Stimulated activated CD8-positive, alpha-beta memory T cell treated with anti-CD3 and anti-CD28 coated beads, Interleukin-12 subunit alpha, Interleukin-12 subunit beta, amount 100 ng/mL, for 24 hours (primary cell): ENCODE data around the gene MED31.
"Not testable (repeated sequence)": the region's sequence is repeated elsewhere in the genome, so short reads cannot be mapped to it uniquely, and the experiment has no call there.

Source experiments
- DNase-seq: peaks from one replicate; pipeline ENCODE4 v3.0.0-alpha.2; 2020; ENCODE audit errors: extremely low read depth

The MED31 gene

GRCh38 chr17:6651354-6651918 is at the start of gene MED31, which contains the start of gene C17orf100:
Gene MED31 (minus strand): TSS chr17:6651605. CDS start chr17:6651528, 77 bp downstream.
Gene C17orf100 (plus strand): TSS chr17:6651762. CDS start chr17:6651914, 152 bp downstream.
- DNase-seq: peak; percentile 87

- DNase-seq: no peak
Measured at GRCh38 chr17:6700948-6701307, 49.5 kb upstream of the MED31 start.

GRCh38 chr17:6699997-6700947 is 48.9 kb upstream of the MED31 start:
- no peak for DNase-seq

- no peak for DNase-seq
Measured at GRCh38 chr17:6698004-6698403, 46.6 kb upstream of the MED31 start.

GRCh38 chr17:6696906-6697305 is 45.5 kb upstream of the MED31 start:
- DNase-seq: no peak

- DNase-seq: no peak
Measured at GRCh38 chr17:6695565-6695964, 44.2 kb upstream of the MED31 start.

- no peak for DNase-seq
Measured at GRCh38 chr17:6695051-6695450, 43.6 kb upstream of the MED31 start.

- DNase-seq: not testable (repeated sequence)
Measured at GRCh38 chr17:6691958-6692357, 40.6 kb upstream of the MED31 start.

GRCh38 chr17:6691546-6691945 is 40.1 kb upstream of the MED31 start:
- no peak for DNase-seq

GRCh38 chr17:6690641-6691040 is 39.2 kb upstream of the MED31 start:
- DNase-seq: no peak

GRCh38 chr17:6688944-6689343 is 37.5 kb upstream of the MED31 start:
- DNase-seq: no peak

GRCh38 chr17:6686026-6686425 is 34.6 kb upstream of the MED31 start:
- no peak for DNase-seq

GRCh38 chr17:6684881-6685767 is 33.7 kb upstream of the MED31 start:
- DNase-seq: no peak

GRCh38 chr17:6684460-6684783 is 33.0 kb upstream of the MED31 start:
- no peak for DNase-seq

- no peak for DNase-seq
Measured at GRCh38 chr17:6683730-6684459, 32.5 kb upstream of the MED31 start.

- no peak for DNase-seq
Measured at GRCh38 chr17:6683081-6683684, 31.8 kb upstream of the MED31 start.

GRCh38 chr17:6682339-6682738 is 30.9 kb upstream of the MED31 start:
- no peak for DNase-seq

- no peak for DNase-seq
Measured at GRCh38 chr17:6681671-6682070, 30.3 kb upstream of the MED31 start.

- no peak for DNase-seq
Measured at GRCh38 chr17:6681176-6681575, 29.8 kb upstream of the MED31 start.

- DNase-seq: no peak
Measured at GRCh38 chr17:6679241-6679640, 27.8 kb upstream of the MED31 start.

- no peak for DNase-seq
Measured at GRCh38 chr17:6677946-6678345, 26.5 kb upstream of the MED31 start.
